GM19035 (cell line): Measurements from ENCODE around the gene MYL10.

ENCODE experiments used
- ATAC-seq: cut with Tn5 transposase; IDR thresholded peaks from one replicate; pipeline ENCODE4 v1.9.1; 2021; ENCODE audit not compliant: unreplicated experiment

MYL10 gene

DNA sequence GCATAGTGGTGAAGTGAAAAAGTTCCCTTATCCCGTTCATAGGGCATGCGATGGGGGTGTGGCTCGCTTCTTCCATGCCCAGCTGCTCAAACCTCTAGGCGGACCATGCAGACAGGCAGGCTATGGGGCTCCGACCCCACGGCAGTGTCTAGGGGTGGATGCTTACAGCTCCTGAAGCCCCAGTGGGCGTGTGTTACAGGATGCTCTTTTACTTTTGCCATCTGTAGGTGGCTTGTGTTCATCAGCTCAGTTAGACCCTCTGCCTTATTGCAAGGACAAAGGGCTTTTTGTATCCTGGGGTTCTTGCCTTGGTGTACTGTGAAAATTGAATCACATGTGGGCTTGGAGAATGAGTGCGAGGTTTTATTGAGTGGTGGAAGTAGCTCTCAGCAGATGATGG lies at the start of gene MYL10:
Gene MYL10 (minus strand): TSS at position 126 of the 400 bp plus-strand sequence. CDS start 178 bp downstream, outside the sequence.
- no peak for ATAC-seq

GRCh38 chr7:101678658-101679057 lies 49.6 kb upstream of the MYL10 start:
- no peak for ATAC-seq

DNA sequence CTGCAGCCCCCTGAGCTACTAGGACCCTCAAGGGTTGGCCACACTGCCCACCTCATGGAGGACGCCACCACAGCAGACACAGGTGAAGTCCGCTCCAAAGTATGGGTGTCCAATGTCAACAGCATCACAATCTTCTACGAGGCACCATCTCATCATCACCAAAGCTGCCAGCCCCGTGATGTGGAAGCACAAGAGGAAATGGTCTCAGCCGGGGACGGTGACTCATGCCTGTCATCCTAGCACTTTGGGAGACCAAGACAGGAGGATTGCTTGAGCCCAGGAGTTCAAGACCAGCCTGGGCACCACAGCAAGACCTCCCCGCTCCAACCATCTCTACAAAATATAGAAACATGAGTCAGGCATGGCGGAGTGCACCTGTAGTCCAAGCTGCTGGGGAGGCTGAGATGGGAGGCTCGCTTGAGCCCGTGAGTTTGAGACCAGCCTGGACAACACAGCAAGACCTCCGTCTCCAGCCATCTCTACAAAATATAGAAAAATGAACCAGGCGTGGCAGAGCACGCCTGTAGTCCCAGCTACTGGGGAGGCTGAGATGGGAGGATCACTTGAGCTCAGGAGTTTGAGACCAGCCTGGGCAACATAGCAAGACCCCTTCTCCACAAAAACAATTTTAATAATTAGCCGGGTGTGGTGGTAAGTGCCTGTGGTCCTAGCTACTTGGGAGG lies 48.8 kb upstream of the MYL10 start:
- no peak for ATAC-seq

DNA sequence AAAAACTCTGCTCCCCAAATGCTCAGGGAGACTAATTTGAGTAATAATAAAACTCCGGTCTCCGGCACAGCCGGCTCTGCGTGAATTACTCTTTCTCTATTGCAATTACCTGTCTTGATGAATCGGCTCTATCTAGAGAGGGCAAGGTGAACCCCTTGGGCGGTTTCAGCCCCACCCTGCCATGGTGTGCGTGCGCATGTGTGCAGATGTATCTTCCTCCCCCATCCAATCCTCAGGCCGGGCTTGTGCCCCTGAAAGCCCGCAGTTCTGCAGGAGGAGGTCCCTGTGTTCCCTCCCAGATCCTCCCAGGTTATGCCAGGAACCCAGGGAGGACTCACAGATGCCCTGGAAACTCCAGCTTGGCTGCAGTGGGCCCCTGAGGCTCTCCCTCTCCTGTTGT lies 48.3 kb upstream of the MYL10 start:
- ATAC-seq = no peak

DNA sequence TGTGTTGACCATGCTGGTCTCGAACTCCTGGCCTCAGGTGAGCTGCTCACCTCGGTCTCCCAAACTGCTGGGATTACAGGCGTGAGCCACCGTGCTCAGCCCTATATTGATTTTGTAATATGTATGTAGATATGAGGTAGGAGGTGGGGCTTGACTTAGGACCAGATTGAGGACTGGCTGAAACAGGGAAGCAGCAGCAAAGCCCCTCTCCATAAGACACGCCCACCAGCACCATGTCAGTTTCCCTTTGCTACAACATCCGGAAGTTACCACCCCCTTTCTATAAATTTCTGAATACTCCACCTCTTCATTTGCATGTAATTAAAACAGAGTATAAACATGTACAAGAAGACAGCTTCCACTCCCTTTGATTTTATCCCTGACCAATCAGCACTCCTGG lies 47.9 kb upstream of the MYL10 start:
- ATAC-seq = no peak

GRCh38 chr7:101676062-101676598 lies 47.0 kb upstream of the MYL10 start:
- no peak for ATAC-seq

DNA sequence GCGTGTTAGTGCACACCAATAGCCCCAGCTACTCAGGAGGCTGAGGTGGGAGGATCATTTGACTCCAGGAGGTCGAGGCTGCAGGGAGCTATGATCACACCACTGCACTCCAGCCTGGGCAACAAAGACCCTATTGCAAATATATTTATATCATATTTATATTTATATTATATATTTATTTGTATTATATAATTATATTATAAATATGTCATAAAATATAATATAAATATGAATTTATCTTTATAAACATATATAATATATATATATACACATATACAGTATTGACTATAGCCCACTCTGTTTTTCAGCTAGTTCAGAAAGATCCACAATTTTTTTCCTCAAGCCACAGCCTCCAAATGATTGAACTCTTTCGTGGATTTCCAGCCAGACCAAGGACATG lies 45.3 kb upstream of the MYL10 start:
- no peak for ATAC-seq

GRCh38 chr7:101673951-101674350 lies 44.9 kb upstream of the MYL10 start:
- no peak for ATAC-seq

- ATAC-seq = no peak
These were observed 44.2 kb upstream of the MYL10 start for GRCh38 chr7:101673315-101673714.

DNA sequence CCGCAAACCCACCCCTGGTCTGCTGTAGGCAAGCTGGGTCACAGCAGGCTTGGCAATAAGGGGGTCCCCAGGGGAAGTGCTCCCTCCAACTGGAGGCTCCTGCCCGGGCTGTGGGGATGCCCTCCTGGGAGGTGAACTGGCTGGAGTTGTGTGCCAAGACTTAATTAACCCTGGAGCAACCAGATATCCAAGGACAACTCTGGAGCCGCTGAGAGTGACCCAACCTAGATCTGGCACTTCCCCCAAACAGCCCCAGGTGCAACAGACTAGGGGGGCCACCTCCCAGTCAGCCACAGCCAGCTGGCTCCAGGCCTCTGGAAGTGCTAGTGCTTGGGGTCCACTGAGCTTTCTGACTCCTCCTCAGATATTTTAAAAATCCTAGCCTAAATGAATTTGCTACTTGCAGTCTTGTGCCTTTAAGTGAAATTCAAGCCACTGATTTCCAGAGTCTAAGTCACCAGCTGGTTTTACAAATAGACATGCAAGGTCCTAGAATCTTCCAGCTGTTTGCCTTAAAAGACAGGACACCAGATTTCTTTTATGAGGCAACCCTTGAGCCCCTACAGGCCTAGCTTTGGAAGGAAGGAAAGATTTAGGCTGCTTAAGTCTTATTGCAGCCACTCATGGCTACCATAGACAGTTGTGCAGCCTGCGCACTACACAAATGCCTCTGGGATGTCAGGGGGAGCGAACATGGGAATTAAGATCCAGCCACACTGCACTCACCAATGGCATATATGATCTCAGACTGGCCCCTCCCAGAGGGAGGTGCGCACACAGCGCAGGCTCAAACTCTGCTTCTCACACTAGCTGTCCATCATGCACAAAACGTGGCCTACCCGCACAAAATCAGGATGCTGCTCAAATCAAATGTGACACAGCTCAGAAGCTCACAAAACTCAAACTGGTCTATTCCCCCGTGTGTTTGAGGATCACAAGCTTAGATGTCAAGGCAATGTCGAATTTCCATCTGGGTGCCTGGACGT lies 42.6 kb upstream of the MYL10 start:
- ATAC-seq = no peak

GRCh38 chr7:101669307-101669706 lies 40.2 kb upstream of the MYL10 start:
- ATAC-seq = no peak

- no peak for ATAC-seq
These were observed 39.6 kb upstream of the MYL10 start for GRCh38 chr7:101668726-101669125.

DNA sequence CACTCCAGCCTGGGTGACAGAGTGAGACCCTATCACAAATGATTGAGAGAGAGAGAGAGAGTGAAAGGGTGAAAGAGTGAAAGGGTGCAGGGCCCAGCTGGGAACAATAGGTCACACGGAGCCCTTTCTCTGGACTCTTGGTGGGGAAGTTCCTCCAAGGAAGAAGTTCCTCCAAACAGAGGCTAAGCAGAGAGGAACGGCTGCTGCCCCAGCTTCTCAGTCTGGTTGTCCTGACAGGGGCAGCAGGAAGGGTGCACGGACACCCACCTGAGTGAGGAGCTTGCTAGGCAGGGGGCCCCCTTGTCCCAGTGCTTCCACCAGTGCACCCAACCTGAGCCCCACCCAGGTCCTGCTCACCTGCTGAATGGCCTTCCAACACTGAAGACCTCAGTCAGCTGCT lies 38.8 kb upstream of the MYL10 start:
- no peak for ATAC-seq

DNA sequence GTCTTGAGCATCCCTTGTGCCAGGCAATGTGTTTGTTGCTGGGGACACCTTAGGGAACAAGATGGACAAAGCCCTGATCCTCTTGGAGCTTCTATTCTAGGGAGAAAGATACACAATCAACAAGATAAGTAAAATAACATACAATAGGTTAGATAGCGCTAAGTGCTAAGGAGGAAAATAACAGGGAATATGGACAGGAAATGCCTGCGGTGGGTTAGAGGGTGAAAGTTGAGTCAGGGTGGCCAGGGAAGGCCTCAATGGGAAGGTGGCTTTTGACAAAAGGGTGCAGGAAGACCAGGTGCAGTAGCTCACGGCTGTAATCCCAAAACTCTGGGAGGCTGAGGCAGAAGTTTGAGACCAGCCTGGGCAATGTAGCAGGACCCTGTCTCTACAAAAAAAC lies 38.3 kb upstream of the MYL10 start:
- no peak for ATAC-seq

GRCh38 chr7:101666741-101667140 lies 37.6 kb upstream of the MYL10 start:
- ATAC-seq = no peak

DNA sequence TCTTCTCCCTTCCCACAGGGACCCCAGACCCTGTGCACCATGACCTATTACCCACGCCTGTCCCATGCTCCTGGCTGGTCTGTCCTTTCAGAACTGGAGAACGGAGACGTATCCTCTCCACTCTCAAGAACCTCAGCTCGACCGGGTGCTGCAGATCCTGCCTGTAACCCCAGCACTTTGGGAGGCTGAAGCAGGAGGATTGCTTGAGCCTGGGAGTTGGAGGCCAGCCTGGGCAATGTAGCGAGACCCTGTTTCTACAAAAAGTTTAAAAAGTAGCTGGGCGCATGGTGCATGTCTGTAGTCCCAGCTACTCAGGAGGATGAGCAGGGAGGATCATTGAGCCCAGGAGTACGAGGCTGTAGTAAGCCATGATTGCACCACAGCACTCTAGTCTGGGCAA lies 37.2 kb upstream of the MYL10 start:
- ATAC-seq = no peak

- ATAC-seq = no peak
These were observed 35.9 kb upstream of the MYL10 start for GRCh38 chr7:101664893-101665471.

DNA sequence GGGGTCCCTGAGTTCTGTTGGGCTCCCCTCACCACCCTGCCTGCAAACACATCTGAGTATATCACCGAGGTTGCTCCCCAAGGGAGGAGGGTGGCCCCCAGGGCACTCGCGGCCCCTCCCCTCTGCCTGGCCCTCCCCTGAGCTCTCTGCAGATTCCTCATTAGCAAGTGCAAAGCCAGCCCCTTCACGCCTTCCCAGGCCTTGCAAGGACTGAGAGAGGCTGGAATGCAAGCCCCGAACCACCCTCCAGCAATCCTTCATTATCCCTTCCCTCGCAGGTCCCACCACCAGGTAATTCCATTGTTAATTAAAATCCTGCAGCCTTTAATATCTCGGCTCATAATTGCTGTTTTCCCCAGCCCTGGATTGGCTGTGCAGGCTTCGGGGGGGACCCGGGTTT lies 35.3 kb upstream of the MYL10 start:
- no peak for ATAC-seq

- no peak for ATAC-seq
These were observed 34.7 kb upstream of the MYL10 start for GRCh38 chr7:101663747-101664146.

DNA sequence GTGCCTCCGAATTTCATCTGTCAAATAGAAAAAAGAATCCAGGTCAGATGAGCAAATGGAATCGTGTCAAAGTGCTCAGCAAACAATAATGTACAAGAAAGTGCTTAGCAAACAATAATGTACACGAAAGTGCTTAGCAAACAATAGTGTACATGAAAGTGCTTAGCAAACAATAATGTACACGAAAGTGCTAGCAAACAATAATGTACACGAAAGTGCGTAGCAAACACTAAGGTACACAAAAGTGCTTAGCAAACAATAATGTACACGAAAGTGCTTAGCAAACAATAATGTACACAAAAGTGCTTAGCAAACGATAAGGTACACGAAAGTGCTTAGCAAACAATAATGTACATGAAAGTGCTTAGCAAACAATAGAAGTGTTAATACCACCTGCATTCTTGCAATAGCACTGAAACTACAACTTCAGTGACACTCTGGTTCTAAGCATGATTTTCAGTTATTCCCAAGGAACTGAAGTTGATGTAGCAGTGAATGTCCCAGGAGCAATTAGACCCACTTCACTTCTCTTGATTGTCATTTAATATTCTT lies 33.4 kb upstream of the MYL10 start:
- no peak for ATAC-seq

DNA sequence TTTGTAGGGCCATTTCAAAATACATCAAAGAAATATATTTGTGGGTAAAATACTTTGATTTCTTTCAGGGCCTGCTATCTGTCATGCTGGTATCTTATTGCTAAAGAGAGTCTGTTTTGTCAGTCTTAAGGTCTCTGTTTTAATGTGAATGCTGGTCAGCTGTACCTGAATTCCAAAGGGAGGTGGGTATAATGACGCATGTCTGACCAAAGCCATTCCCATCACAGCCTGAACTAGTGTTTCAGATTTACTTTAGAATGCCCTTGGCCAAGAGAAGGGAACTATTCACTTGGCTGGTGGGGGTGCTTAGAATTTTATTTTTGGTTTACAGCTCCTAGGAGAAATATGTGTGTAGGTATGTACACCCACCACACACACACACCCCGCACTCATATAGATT lies 30.6 kb upstream of the MYL10 start:
- ATAC-seq = no peak
